GM18858 (cell line): ENCODE results near the gene ADAMTS2.

Source experiments
- ATAC-seq: cut with Tn5 transposase; IDR thresholded peaks from one replicate; pipeline ENCODE4 v1.9.1; 2021; ENCODE audit not compliant: unreplicated experiment

ADAMTS2 gene

GRCh38 chr5:179313849-179314521 lies 31.3 kb downstream of the ADAMTS2 start:
- ATAC-seq = no peak

- no peak for ATAC-seq
Measured at GRCh38 chr5:179312557-179313235, 32.6 kb downstream of the ADAMTS2 start.

- ATAC-seq = no peak
Measured at GRCh38 chr5:179311581-179311980, 33.7 kb downstream of the ADAMTS2 start.

- ATAC-seq = no peak
Measured at GRCh38 chr5:179311091-179311470, 34.2 kb downstream of the ADAMTS2 start.

- no peak for ATAC-seq
Measured at GRCh38 chr5:179310439-179311090, 34.7 kb downstream of the ADAMTS2 start.

- ATAC-seq = no peak
Measured at GRCh38 chr5:179309751-179310320, 35.4 kb downstream of the ADAMTS2 start.

GRCh38 chr5:179309383-179309670 lies 35.9 kb downstream of the ADAMTS2 start:
- ATAC-seq = no peak

GRCh38 chr5:179308563-179309382 lies 36.5 kb downstream of the ADAMTS2 start:
- no peak for ATAC-seq

- no peak for ATAC-seq
Measured at GRCh38 chr5:179307931-179308471, 37.3 kb downstream of the ADAMTS2 start.

- ATAC-seq = no peak
Measured at GRCh38 chr5:179307013-179307800, 38.1 kb downstream of the ADAMTS2 start.

- ATAC-seq = no peak
Measured at GRCh38 chr5:179306191-179307012, 38.9 kb downstream of the ADAMTS2 start.

GRCh38 chr5:179304871-179305270 lies 40.4 kb downstream of the ADAMTS2 start:
- ATAC-seq = no peak

GRCh38 chr5:179304466-179304865 lies 40.8 kb downstream of the ADAMTS2 start:
- no peak for ATAC-seq

GRCh38 chr5:179303451-179304200 lies 41.6 kb downstream of the ADAMTS2 start:
- ATAC-seq = no peak

- ATAC-seq = no peak
Measured at GRCh38 chr5:179302499-179303185, 42.6 kb downstream of the ADAMTS2 start.

GRCh38 chr5:179301796-179302195 lies 43.5 kb downstream of the ADAMTS2 start:
- no peak for ATAC-seq

- no peak for ATAC-seq
Measured at GRCh38 chr5:179301376-179301775, 43.9 kb downstream of the ADAMTS2 start.

- no peak for ATAC-seq
Measured at GRCh38 chr5:179300581-179301180, 44.6 kb downstream of the ADAMTS2 start.
